ENCODE results near the gene MC4R.
"Not testable (repeated sequence)": the region's sequence is repeated elsewhere in the genome, so short reads cannot be mapped to it uniquely, and the experiment has no call there.

MC4R gene

GRCh38 chr18:60372596-60372995 is at the start of gene MC4R:
TSS of gene MC4R (minus strand) at chr18:60372775. CDS start at chr18:60372349, 426 bp downstream.
- DNase-seq (ENCODE audit: low read depth in 1 of 2, low spot score in 1 of 2): peak in 1 of 2 experiments; percentile 11
- in situ Hi-C loops (cut with HindIII; ENCODE audit: low pct_unique_long_range_greater_than_20kb, low sequenced_read_pairs): no loop called here
- TF ChIP-seq JUND (IDR thresholded peaks at IDR 0.05; ENCODE audit: low read depth): no peak

GRCh38 chr18:60422306-60422705 is 49.7 kb upstream of the MC4R start:
- DNase-seq (ENCODE audit: low read depth in 1 of 2, low spot score in 1 of 2); in situ Hi-C loops (cut with HindIII; ENCODE audit: low pct_unique_long_range_greater_than_20kb, low sequenced_read_pairs): not testable (repeated sequence)

GRCh38 chr18:60421356-60422118 is 49.0 kb upstream of the MC4R start:
- in situ Hi-C loops (cut with HindIII; ENCODE audit: low pct_unique_long_range_greater_than_20kb, low sequenced_read_pairs): no loop called here
- DNase-seq (ENCODE audit: low read depth in 1 of 2, low spot score in 1 of 2): no peak
- TF ChIP-seq JUND (IDR thresholded peaks at IDR 0.05; ENCODE audit: low read depth): no peak

- TF ChIP-seq JUND (IDR thresholded peaks at IDR 0.05; ENCODE audit: low read depth): no peak
- in situ Hi-C loops (cut with HindIII; ENCODE audit: low pct_unique_long_range_greater_than_20kb, low sequenced_read_pairs): no loop called here
These were observed 45.4 kb upstream of the MC4R start for GRCh38 chr18:60417946-60418345.

GRCh38 chr18:60413944-60414547 is 41.5 kb upstream of the MC4R start:
- in situ Hi-C loops (cut with HindIII; ENCODE audit: low pct_unique_long_range_greater_than_20kb, low sequenced_read_pairs): no loop called here
- no peak for TF ChIP-seq JUND (IDR thresholded peaks at IDR 0.05; ENCODE audit: low read depth)
- no peak for DNase-seq (ENCODE audit: low read depth in 1 of 2, low spot score in 1 of 2)

More at GRCh38 chr18:60417946-60418345, 45.4 kb upstream of the MC4R start:
- DNase-seq (ENCODE audit: low read depth in 1 of 2, low spot score in 1 of 2): no peak

- in situ Hi-C loops (cut with HindIII; ENCODE audit: low pct_unique_long_range_greater_than_20kb, low sequenced_read_pairs): no loop called here
These were observed 39.1 kb upstream of the MC4R start for GRCh38 chr18:60411715-60412114.

GRCh38 chr18:60406721-60407120 is 34.1 kb upstream of the MC4R start:
- in situ Hi-C loops (cut with HindIII; ENCODE audit: low pct_unique_long_range_greater_than_20kb, low sequenced_read_pairs): no loop called here
- no peak for TF ChIP-seq JUND (IDR thresholded peaks at IDR 0.05; ENCODE audit: low read depth)
- DNase-seq (ENCODE audit: low read depth in 1 of 2, low spot score in 1 of 2): no peak

More at GRCh38 chr18:60411715-60412114, 39.1 kb upstream of the MC4R start:
- TF ChIP-seq JUND (IDR thresholded peaks at IDR 0.05; ENCODE audit: low read depth): no peak
- no peak for DNase-seq (ENCODE audit: low read depth in 1 of 2, low spot score in 1 of 2)

- TF ChIP-seq JUND (IDR thresholded peaks at IDR 0.05; ENCODE audit: low read depth): no peak
- in situ Hi-C loops (cut with HindIII; ENCODE audit: low pct_unique_long_range_greater_than_20kb, low sequenced_read_pairs): no loop called here
- no peak for DNase-seq (ENCODE audit: low read depth in 1 of 2, low spot score in 1 of 2)
These were observed 32.0 kb upstream of the MC4R start for GRCh38 chr18:60404486-60405085.

- no peak for DNase-seq (ENCODE audit: low read depth in 1 of 2, low spot score in 1 of 2)
- in situ Hi-C loops (cut with HindIII; ENCODE audit: low pct_unique_long_range_greater_than_20kb, low sequenced_read_pairs): no loop called here
These were observed 28.8 kb upstream of the MC4R start for GRCh38 chr18:60401346-60401745.

GRCh38 chr18:60391571-60392226 is 19.1 kb upstream of the MC4R start:
- in situ Hi-C loops (cut with HindIII; ENCODE audit: low pct_unique_long_range_greater_than_20kb, low sequenced_read_pairs): no loop called here
- no peak for TF ChIP-seq JUND (IDR thresholded peaks at IDR 0.05; ENCODE audit: low read depth)
- no peak for DNase-seq (ENCODE audit: low read depth in 1 of 2, low spot score in 1 of 2)

More at GRCh38 chr18:60401346-60401745, 28.8 kb upstream of the MC4R start:
- no peak for TF ChIP-seq JUND (IDR thresholded peaks at IDR 0.05; ENCODE audit: low read depth)

- in situ Hi-C loops (cut with HindIII; ENCODE audit: low pct_unique_long_range_greater_than_20kb, low sequenced_read_pairs): no loop called here
- DNase-seq (ENCODE audit: low read depth in 1 of 2, low spot score in 1 of 2): no peak
- TF ChIP-seq JUND (IDR thresholded peaks at IDR 0.05; ENCODE audit: low read depth): no peak
These were observed 16.7 kb upstream of the MC4R start for GRCh38 chr18:60389314-60389713.

- no peak for TF ChIP-seq JUND (IDR thresholded peaks at IDR 0.05; ENCODE audit: low read depth)
- no peak for DNase-seq (ENCODE audit: low read depth in 1 of 2, low spot score in 1 of 2)
- in situ Hi-C loops (cut with HindIII; ENCODE audit: low pct_unique_long_range_greater_than_20kb, low sequenced_read_pairs): no loop called here
These were observed 13.1 kb upstream of the MC4R start for GRCh38 chr18:60385693-60386092.

GRCh38 chr18:60383893-60384292 is 11.3 kb upstream of the MC4R start:
- no peak for TF ChIP-seq JUND (IDR thresholded peaks at IDR 0.05; ENCODE audit: low read depth)
- in situ Hi-C loops (cut with HindIII; ENCODE audit: low pct_unique_long_range_greater_than_20kb, low sequenced_read_pairs): no loop called here
- no peak for DNase-seq (ENCODE audit: low read depth in 1 of 2, low spot score in 1 of 2)
